Measurements from ENCODE around the gene SKAP1. TPM values are rescaled to one million over a fixed set of nuclear protein-coding genes. Genes with fewer than 3 reads are reported as not detected.
"Not testable (repeated sequence)": the region's sequence is repeated elsewhere in the genome, so short reads cannot be mapped to it uniquely, and the experiment has no call there.

The SKAP1 gene
- total RNA-seq, 2 experiments from 2014 or later = 71.7 to 77.6 TPM

DNA sequence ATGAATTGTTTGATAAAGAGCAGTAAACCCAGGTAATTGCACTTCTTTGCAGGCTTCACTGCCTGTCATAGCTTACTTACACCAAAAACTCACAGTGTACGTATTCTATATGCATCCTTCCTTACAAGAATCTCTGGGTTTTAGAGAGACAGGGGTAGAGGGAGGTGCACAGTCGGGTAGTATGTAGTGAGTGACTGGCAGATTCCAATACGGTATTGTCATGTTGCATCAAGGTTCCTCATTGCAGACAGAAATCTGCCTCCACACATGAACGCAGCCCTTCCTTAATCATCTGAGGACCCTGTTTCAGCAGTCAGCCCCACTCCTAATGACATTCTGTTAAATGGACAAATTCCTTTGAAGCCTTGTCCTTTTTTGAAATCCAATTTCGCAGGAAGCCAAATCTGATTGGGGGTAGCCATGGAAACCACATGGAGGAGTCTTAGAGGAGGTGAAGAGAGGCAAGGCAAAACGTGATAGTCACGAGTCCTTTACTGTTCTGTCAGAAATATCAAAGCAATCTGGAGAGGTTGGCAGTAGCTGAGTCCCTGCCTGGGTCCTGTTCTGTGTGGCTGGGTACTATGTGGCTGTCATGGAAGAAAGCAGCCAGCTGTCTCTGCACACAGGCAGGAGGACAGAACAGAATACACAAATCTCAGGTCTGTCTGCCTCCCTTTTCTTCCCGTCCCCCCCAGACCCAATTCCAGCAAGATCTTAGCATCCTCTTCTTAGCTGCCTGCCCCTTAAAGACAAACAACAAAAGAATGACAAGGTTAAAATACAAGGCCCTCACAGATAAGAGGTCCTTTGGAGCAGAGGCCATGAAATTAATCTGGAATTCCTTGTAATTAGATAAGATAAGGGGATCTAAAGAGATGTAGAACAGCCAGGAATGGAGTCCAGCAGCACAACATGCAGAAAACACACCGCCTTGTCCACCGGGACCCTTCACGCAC, 3.1 kb upstream of the SKAP1 start:
- H3K27me3 Mint-ChIP-seq = no peaks in the 10 kb centered on the region
- no peaks in the 10 kb centered on the region for H3K9me3 Mint-ChIP-seq
- H3K4me1 Mint-ChIP-seq (ENCODE audit: low read depth) = peaks cover 56% of the 10 kb centered on the region
- DNase-seq = no peak
- POLR2A ChIA-PET = interaction anchor here (0.6 kb wide), 1 partner anchor 101 kb away, joined by 4 read pairs; no protein-coding TSS in a partner anchor
- no peak overlapping the region for H3K27ac Mint-ChIP-seq
- CTCF ChIA-PET = interaction anchor here (0.9 to 2.2 kb wide), 3 partner anchors 19 to 24 kb away, joined by 3 to 8 read pairs (median 3); no protein-coding TSS in a partner anchor
- peaks cover 14% of the 10 kb centered on the region for H3K36me3 Mint-ChIP-seq
- no peak overlapping the region for H3K4me3 Mint-ChIP-seq
- intact Hi-C loops (cut with micrococcal nuclease) = no loop called here

DNA sequence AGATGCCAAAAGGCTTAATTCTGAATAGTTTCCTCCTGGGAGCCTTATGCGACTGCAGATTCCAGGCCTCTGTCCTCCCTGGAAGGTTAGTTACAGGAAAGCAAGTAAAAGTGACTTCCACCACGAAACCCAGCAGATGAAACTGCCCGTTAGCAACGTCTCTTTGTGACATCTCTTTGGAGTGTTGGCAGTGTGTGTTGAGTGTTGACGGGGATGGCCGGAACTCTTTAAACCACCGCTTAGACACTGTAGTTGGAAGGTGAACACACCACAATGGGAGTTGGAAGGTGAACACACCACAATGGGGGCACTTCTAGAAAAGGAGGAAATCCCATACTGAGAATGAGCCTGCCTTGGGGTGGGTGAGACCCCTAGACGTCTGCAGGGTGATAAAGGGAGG, 858 bp downstream of the SKAP1 start:
- H3K36me3 Mint-ChIP-seq = peaks cover 17% of the 10 kb centered on the region
- intact Hi-C loops (cut with micrococcal nuclease) = no loop called here

DNA sequence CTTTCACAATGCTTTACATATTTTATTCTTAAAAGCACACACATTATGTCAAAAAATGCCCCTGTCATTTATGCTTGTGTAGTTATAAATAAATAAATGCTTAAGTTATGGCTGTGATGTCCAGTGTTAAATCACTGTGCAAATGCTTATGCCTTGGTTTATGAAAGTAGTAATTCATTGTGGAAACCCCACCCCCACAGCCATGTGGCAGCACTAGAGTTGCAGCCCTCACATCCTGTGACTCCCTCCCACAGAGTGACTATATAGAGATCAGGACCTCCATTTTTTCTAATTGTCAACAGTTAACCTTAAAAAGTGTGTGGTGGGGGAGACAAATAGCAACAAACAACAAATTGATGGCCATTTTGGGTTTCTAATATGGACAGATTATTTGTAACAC, 2.4 kb downstream of the SKAP1 start:
- H3K36me3 Mint-ChIP-seq = peaks cover 17% of the 10 kb centered on the region
- H3K4me3 Mint-ChIP-seq = peak overlapping the region; percentile 99
- intact Hi-C loops (cut with micrococcal nuclease) = loop anchor here (1.0 kb wide), 4 partner anchors 10 to 30 kb away; no protein-coding TSS in a partner anchor
- POLR2A ChIA-PET = interaction anchor here (1.1 to 1.7 kb wide), 2 partner anchors 13 kb away, joined by 3 to 7 read pairs; no protein-coding TSS in a partner anchor
- H3K9me3 Mint-ChIP-seq = no peaks in the 10 kb centered on the region
- DNase-seq = peak; percentile 81
- peak overlapping the region; percentile 98 for H3K27ac Mint-ChIP-seq
- CTCF ChIA-PET = interaction anchor here (1.0 to 1.7 kb wide), 6 partner anchors 12 to 166 kb away, joined by 3 to 5 read pairs (median 3); partner anchors contain the start of gene HOXB5
- peaks cover 67% of the 10 kb centered on the region for H3K4me1 Mint-ChIP-seq (ENCODE audit: low read depth)
- no peaks in the 10 kb centered on the region for H3K27me3 Mint-ChIP-seq

More for the DNA sequence above, 858 bp downstream of the SKAP1 start:
- POLR2A ChIA-PET = interaction anchor here (1.7 kb wide), 1 partner anchor 11 kb away, joined by 7 read pairs; no protein-coding TSS in a partner anchor
- H3K9me3 Mint-ChIP-seq = no peaks in the 10 kb centered on the region
- peak overlapping the region; percentile 99 for H3K4me3 Mint-ChIP-seq
- H3K27ac Mint-ChIP-seq = peak overlapping the region; percentile 98
- peak; percentile 52 for DNase-seq
- H3K27me3 Mint-ChIP-seq = no peaks in the 10 kb centered on the region
- peaks cover 64% of the 10 kb centered on the region for H3K4me1 Mint-ChIP-seq (ENCODE audit: low read depth)
- CTCF ChIA-PET = interaction anchor here (1.2 to 1.7 kb wide), 2 partner anchors 10 to 78 kb away, joined by 3 to 5 read pairs; no protein-coding TSS in a partner anchor

DNA sequence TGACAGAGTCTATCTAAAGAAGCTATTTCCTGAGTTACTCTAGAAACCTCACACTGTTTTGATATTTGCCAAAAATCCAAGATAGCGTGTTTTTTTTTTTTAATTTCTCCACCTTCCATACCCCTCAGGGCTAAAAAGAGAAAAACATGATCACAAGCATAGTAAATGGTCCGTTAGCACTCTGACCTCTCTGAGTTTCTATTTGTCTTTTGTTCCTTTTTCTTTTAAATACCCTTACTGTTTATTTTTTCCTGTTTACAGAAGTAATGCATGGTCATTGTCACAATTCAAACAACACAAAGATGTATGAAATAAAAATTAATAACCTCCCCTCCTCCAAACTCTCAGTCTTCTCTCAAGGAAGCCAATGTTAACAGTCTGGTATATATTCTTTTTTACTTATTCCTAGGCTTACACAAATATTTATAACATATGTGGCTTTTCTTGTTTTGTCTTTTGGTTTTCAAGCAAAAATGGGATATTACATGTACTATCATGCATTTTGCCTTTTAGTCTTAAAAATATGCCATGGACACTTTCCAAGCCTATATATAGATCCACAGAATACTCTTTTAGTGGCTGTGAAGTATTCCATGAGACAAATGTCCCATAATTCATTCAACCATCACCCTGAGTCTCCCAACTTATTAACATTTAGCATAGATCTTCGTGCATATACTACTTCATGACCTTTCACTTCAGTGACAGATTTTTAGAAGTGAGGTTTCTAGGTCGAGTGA, 3.1 kb downstream of the SKAP1 start:
- H3K36me3 Mint-ChIP-seq = peaks cover 17% of the 10 kb centered on the region
- intact Hi-C loops (cut with micrococcal nuclease) = loop anchor here (1.0 kb wide), 4 partner anchors 10 to 30 kb away; no protein-coding TSS in a partner anchor
- POLR2A ChIA-PET = interaction anchor here (0.9 kb wide), 1 partner anchor 14 kb away, joined by 3 read pairs; no protein-coding TSS in a partner anchor
- H3K27ac Mint-ChIP-seq = peak overlapping the region; percentile 98
- H3K27me3 Mint-ChIP-seq = no peaks in the 10 kb centered on the region
- CTCF ChIA-PET = interaction anchor here (1.0 kb wide), 1 partner anchor 12 kb away, joined by 3 read pairs; no protein-coding TSS in a partner anchor
- H3K9me3 Mint-ChIP-seq = no peaks in the 10 kb centered on the region
- H3K4me1 Mint-ChIP-seq (ENCODE audit: low read depth) = peaks cover 71% of the 10 kb centered on the region
- DNase-seq = no peak
- peak overlapping the region; percentile 99 for H3K4me3 Mint-ChIP-seq

DNA sequence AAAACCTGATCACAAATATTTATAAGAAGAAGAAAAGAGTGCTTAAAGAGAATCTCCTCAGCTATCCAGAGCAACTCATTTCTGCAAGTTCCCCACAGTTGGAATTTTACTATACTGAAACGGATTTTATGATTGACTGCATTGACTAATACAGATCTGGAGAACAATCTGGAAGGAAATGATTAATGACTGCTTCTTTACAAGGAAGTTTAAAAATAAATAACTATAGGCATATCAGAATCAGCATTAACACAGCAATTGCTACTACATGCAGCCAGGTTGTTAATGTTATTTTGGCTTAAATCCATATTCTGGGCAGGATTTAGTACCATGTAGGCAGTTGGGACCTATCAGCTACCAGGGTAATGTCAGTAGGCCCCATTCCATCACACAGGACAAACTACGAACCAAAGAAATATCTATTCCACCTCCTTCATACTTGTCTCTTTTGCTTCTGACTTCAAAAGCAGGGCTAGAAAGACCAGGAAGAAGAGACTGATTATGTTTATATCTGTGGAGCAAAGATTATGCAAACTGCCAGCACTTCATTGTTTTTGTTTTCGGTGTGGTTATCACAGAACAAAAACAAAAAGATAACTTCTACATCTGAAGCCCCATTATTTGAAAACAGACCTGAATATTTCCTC, 3.9 kb downstream of the SKAP1 start:
- ChIA-PET POLR2A (interaction anchor here (0.9 to 1.5 kb wide), 2 partner anchors 12 to 13 kb away, joined by 3 read pairs; no protein-coding TSS in a partner anchor), CTCF (interaction anchor here (1.0 kb wide), 1 partner anchor 13 kb away, joined by 3 read pairs; no protein-coding TSS in a partner anchor)

DNA sequence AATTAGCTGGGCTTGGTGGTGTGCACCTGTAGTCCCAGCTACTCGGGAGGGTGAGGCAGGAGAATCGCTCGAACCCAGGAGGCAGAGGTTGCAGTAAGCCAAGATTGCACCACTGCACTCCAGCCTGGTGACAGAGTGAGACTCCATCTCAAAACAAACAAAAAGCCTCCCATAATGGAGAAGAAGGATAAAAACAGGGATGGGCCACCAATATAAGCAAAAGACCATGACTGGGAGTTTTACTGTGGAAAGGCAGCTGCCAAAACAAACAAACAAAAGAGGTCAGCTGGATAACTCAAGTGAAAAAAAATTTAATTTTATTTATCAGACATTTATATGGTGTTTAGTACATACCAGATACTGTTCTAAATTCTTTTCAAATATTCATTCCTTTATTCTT, 8.0 kb downstream of the SKAP1 start:
- H3K27me3 Mint-ChIP-seq; POLR2A ChIA-PET; H3K4me3 Mint-ChIP-seq; intact Hi-C loops (cut with micrococcal nuclease); DNase-seq; H3K27ac Mint-ChIP-seq; H3K9me3 Mint-ChIP-seq; H3K36me3 Mint-ChIP-seq: not testable (repeated sequence)
- H3K4me1 Mint-ChIP-seq (ENCODE audit: low read depth) = peaks cover 75% of the 10 kb centered on the region
- CTCF ChIA-PET = interaction anchor here (0.7 to 1.6 kb wide), 2 partner anchors 36 to 95 kb away, joined by 3 to 4 read pairs; no protein-coding TSS in a partner anchor

More for the DNA sequence above, 3.9 kb downstream of the SKAP1 start:
- Mint-ChIP-seq H3K4me3 (peak overlapping the region; percentile 99), H3K36me3 (peaks cover 17% of the 10 kb centered on the region), H3K9me3 (no peaks in the 10 kb centered on the region), H3K4me1 (ENCODE audit: low read depth) (peaks cover 72% of the 10 kb centered on the region), H3K27me3 (no peaks in the 10 kb centered on the region), H3K27ac (peak overlapping the region; percentile 98)
- no peak for DNase-seq
- intact Hi-C loops (cut with micrococcal nuclease) = no loop called here

DNA sequence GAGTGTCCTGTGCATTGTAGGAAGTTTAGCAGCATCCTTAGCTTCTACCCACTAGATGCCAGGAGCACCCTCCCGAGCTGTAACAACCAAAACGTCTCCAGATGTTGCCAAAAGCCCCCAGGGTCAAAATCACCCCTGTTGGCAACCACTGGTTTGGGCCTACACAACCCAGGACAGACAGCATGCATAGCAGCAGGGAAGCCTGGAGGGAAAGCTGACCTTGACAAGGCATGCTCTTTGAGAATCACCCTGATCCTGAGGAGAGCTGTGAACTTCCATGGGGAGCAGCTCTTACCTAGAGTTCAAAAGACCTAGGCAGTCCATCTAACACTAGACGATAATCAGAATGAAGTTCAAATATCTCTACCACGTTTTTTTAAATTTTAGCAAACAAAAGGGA, 9.2 kb downstream of the SKAP1 start:
- intact Hi-C loops (cut with micrococcal nuclease) = no loop called here
- CTCF ChIA-PET = interaction anchor here (1.5 to 1.6 kb wide), 2 partner anchors 37 to 71 kb away, joined by 4 to 6 read pairs; no protein-coding TSS in a partner anchor

DNA sequence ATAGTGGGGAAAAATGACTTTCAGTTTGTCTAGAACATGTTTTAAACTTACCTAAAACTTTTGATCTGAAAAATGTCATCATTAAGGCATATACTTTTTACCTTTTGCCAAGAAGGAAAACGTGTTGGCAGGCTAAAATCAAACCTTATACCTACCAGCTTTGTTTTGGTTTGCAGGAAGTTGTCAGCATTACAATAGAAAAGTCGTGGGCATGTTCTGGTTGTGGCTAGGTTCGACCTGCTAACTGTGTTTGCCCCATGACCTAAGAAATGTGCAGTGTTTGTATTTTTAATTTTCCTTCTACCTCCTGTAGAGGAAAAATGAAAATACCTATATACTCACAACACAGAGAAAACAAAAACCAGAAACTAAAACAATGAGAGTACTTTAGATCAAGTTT, 13.0 kb downstream of the SKAP1 start:
- ChIA-PET POLR2A (no interaction called here), CTCF (interaction anchor here (0.7 to 2.4 kb wide), 5 partner anchors 12 to 91 kb away, joined by 3 to 5 read pairs (median 3); no protein-coding TSS in a partner anchor)
- DNase-seq = no peak
- H3K36me3 Mint-ChIP-seq = no peaks in the 10 kb centered on the region
- H3K9me3 Mint-ChIP-seq = no peaks in the 10 kb centered on the region
- intact Hi-C loops (cut with micrococcal nuclease) = loop anchor here (1.0 kb wide), 1 partner anchor 10 kb away; no protein-coding TSS in a partner anchor
- peak overlapping the region; percentile 14 for H3K4me3 Mint-ChIP-seq
- H3K27me3 Mint-ChIP-seq = no peaks in the 10 kb centered on the region
- H3K27ac Mint-ChIP-seq = peak overlapping the region; percentile 60
- H3K4me1 Mint-ChIP-seq (ENCODE audit: low read depth) = peaks cover 81% of the 10 kb centered on the region

More for the DNA sequence above, 9.2 kb downstream of the SKAP1 start:
- Mint-ChIP-seq H3K4me1 (ENCODE audit: low read depth) (peaks cover 75% of the 10 kb centered on the region), H3K9me3 (no peaks in the 10 kb centered on the region), H3K4me3 (no peak overlapping the region), H3K27me3 (no peaks in the 10 kb centered on the region), H3K27ac (no peak overlapping the region), H3K36me3 (no peaks in the 10 kb centered on the region)
- POLR2A ChIA-PET = no interaction called here
- no peak for DNase-seq

DNA sequence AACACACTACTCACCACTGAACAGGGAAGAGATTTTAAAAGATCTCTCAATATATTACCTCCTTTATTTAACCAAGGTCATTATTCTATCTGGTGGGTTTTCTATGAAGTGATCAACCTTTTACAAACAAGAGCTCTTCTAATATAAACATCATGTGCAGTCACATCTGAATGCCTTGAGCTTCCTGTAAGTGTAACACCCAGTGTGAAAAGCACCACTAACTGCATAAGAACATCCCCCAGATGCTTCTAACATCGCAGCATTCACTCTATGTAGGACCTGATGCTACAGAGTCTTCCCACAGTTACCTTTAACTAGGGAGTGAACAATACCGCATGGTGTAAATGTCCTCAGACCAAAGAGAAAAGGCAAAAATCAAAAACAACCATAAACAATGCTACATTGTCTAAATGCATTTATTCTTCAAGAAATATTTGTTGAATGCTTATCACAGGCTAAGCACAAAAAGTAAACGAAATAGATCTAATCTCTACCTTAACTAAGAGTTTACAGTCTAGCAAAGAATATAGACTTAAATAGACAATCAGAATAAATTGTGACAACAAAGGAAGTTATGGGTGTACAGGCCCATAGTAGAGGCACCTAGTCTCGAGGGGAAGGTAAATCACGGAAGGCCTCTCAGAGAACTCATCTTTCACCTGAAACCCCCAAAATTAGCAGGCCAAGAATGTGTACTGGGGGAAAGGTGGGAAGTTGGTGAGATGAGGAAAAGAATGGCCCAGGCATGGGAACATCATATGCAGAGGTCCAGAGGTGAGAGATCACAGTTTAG, 16.2 kb downstream of the SKAP1 start:
- peak overlapping the region; percentile 91 for H3K27ac Mint-ChIP-seq
- H3K27me3 Mint-ChIP-seq = no peaks in the 10 kb centered on the region
- CTCF ChIA-PET = interaction anchor here (0.8 to 1.6 kb wide), 6 partner anchors 19 to 80 kb away, joined by 3 to 13 read pairs (median 4); no protein-coding TSS in a partner anchor
- H3K9me3 Mint-ChIP-seq = no peaks in the 10 kb centered on the region
- no peak for DNase-seq
- peaks cover 91% of the 10 kb centered on the region for H3K4me1 Mint-ChIP-seq (ENCODE audit: low read depth)
- intact Hi-C loops (cut with micrococcal nuclease) = loop anchor here (1.0 kb wide), 3 partner anchors 13 to 43 kb away; no protein-coding TSS in a partner anchor
- H3K36me3 Mint-ChIP-seq = peaks cover 19% of the 10 kb centered on the region
- peak overlapping the region; percentile 18 for H3K4me3 Mint-ChIP-seq
- POLR2A ChIA-PET = interaction anchor here (0.7 to 1.8 kb wide), 4 partner anchors 11 to 28 kb away, joined by 3 to 4 read pairs (median 3); no protein-coding TSS in a partner anchor

DNA sequence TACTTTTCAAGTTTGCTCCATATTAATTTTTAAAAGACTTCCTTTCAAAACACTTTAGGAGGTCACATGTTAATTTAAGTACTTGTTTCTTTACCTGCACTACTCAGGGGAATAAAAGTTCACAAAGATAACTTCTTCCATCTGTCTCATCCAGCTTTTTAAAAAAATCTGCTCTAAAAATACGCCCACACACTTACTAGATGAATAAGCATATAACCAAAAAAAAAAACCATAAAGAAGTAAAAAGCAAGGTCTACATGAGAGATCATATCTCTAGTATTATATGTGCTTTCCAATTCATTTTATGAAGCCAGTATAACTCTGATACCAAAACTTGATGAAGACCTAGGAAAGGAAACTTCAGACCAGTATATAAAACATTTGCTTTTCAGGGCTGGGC, 17.2 kb downstream of the SKAP1 start:
- intact Hi-C loops (cut with micrococcal nuclease) = loop anchor here (1.0 kb wide), 3 partner anchors 14 to 44 kb away; no protein-coding TSS in a partner anchor
- H3K36me3 Mint-ChIP-seq = peaks cover 22% of the 10 kb centered on the region
- H3K4me1 Mint-ChIP-seq (ENCODE audit: low read depth) = peaks cover 85% of the 10 kb centered on the region
- H3K27ac Mint-ChIP-seq = peak overlapping the region; percentile 73
- peak overlapping the region; percentile 44 for H3K4me3 Mint-ChIP-seq
- no peaks in the 10 kb centered on the region for H3K9me3 Mint-ChIP-seq
- H3K27me3 Mint-ChIP-seq = no peaks in the 10 kb centered on the region
- POLR2A ChIA-PET = interaction anchor here (0.7 to 1.8 kb wide), 3 partner anchors 13 to 29 kb away, joined by 3 to 4 read pairs (median 3); partner anchors contain the start of gene SKAP1
- CTCF ChIA-PET = interaction anchor here (0.7 to 1.6 kb wide), 6 partner anchors 15 to 80 kb away, joined by 3 to 13 read pairs (median 4); no protein-coding TSS in a partner anchor
- no peak for DNase-seq

All from activated CD4-positive, alpha-beta memory T cell treated with anti-CD3 and anti-CD28 coated beads for 36 hours (primary cell).